HEK293 (cell line): ENCODE data around the gene DOK4.

Source experiments
- ATF2 ChIP-seq: fragments of 450-650 bp; formaldehyde crosslinking; IDR thresholded peaks from 2 replicates; pipeline ENCODE4 v1.5.1; 2016; ENCODE audit warnings: missing biosample characterization, missing genetic modification characterization, low read depth
- BCL11A ChIP-seq: fragments of 450-650 bp; formaldehyde crosslinking; IDR thresholded peaks from 2 replicates; pipeline ENCODE4 v1.5.1; 2016; ENCODE audit warnings: low read depth, missing biosample characterization, missing genetic modification characterization
- BCL11B ChIP-seq: fragments of 450-650 bp; formaldehyde crosslinking; IDR thresholded peaks from 2 replicates; pipeline ENCODE4 v1.5.1; 2016; ENCODE audit warnings: low read depth, missing biosample characterization, missing genetic modification characterization
- HOXC10 ChIP-seq: sonication (generic); formaldehyde crosslinking; IDR thresholded peaks from 2 replicates; pipeline ENCODE4 v1.8.1; 2023; ENCODE audit warnings: mild to moderate bottlenecking, missing genetic modification reagents
- MEIS1 ChIP-seq: sonication (generic); formaldehyde crosslinking; IDR thresholded peaks from 2 replicates; pipeline ENCODE4 v1.8.1; 2022; ENCODE audit warnings: missing genetic modification reagents, mild to moderate bottlenecking, borderline replicate concordance
- OSR2 ChIP-seq: fragments of 450-650 bp; formaldehyde crosslinking; IDR thresholded peaks from 2 replicates; pipeline ENCODE4 v1.5.1; 2016; ENCODE audit warnings: missing biosample characterization, missing genetic modification characterization
- SALL2 ChIP-seq: fragments of 450-650 bp; formaldehyde crosslinking; IDR thresholded peaks from 2 replicates; pipeline ENCODE4 v1.5.0; 2017; ENCODE audit warnings: missing biosample characterization, mild to moderate bottlenecking, missing genetic modification characterization, borderline replicate concordance
- SETDB1 ChIP-seq: IDR thresholded peaks from one replicate; pipeline ENCODE4 v1.6.1; 2017; ENCODE audit warnings: mild to moderate bottlenecking, low read length, moderate library complexity, mixed read lengths; ENCODE audit not compliant: insufficient read length
- SP2 ChIP-seq: fragments of 450-650 bp; formaldehyde crosslinking; IDR thresholded peaks from 2 replicates; pipeline ENCODE4 v1.5.1; 2016; ENCODE audit warnings: missing biosample characterization, missing genetic modification characterization
- TCF7L2 ChIP-seq: IDR thresholded peaks from 2 replicates; pipeline ENCODE4 v1.6.1; 2011; ENCODE audit warnings: low read depth, mild to moderate bottlenecking, inconsistent platforms, low read length, moderate library complexity, borderline replicate concordance
- WT1 ChIP-seq: fragments of 450-650 bp; formaldehyde crosslinking; IDR thresholded peaks from 2 replicates; pipeline ENCODE4 v1.5.1; 2016; ENCODE audit warnings: missing biosample characterization, missing genetic modification characterization
- ZBTB17 ChIP-seq: fragments of 450-650 bp; formaldehyde crosslinking; IDR thresholded peaks from 2 replicates; pipeline ENCODE4 v1.5.1; 2016; ENCODE audit warnings: missing biosample characterization, missing genetic modification characterization
- ZBTB48 ChIP-seq: fragments of 450-650 bp; formaldehyde crosslinking; IDR thresholded peaks from 2 replicates; pipeline ENCODE4 v1.5.1; 2016; ENCODE audit warnings: missing biosample characterization, missing genetic modification characterization
- ZBTB7A ChIP-seq: fragments of 450-650 bp; formaldehyde crosslinking; IDR thresholded peaks from 2 replicates; pipeline ENCODE4 v1.5.1; 2016; ENCODE audit warnings: low read depth, missing biosample characterization, missing genetic modification characterization
- ZFHX2 ChIP-seq: fragments of 450-650 bp; formaldehyde crosslinking; conservative IDR thresholded peaks from 2 replicates; pipeline ENCODE4 v1.5.1; 2016; ENCODE audit warnings: missing biosample characterization, missing genetic modification characterization
- ZFP3 ChIP-seq: fragments of 450-650 bp; formaldehyde crosslinking; IDR thresholded peaks from 2 replicates; pipeline ENCODE4 v1.5.1; 2016; ENCODE audit warnings: low read depth, missing biosample characterization, missing genetic modification characterization
- ZNF133 ChIP-seq: fragments of 450-650 bp; formaldehyde crosslinking; IDR thresholded peaks from 2 replicates; pipeline ENCODE4 v1.5.1; 2016; ENCODE audit warnings: missing biosample characterization, missing genetic modification characterization
- ZNF140 ChIP-seq: fragments of 450-650 bp; formaldehyde crosslinking; IDR thresholded peaks from 2 replicates; pipeline ENCODE4 v1.5.1; 2016; ENCODE audit warnings: missing biosample characterization, missing genetic modification characterization
- ZNF155 ChIP-seq: fragments of 450-650 bp; formaldehyde crosslinking; IDR thresholded peaks from 2 replicates; pipeline ENCODE4 v1.5.1; 2016; ENCODE audit warnings: missing biosample characterization, missing genetic modification characterization
- ZNF175 ChIP-seq: fragments of 450-650 bp; formaldehyde crosslinking; IDR thresholded peaks from 2 replicates; pipeline ENCODE4 v1.5.1; 2016; ENCODE audit warnings: missing biosample characterization, missing genetic modification characterization
- ZNF19 ChIP-seq: fragments of 450-650 bp; formaldehyde crosslinking; IDR thresholded peaks from 2 replicates; pipeline ENCODE4; 2016; ENCODE audit warnings: missing biosample characterization, missing genetic modification characterization, low read depth
- ZNF266 ChIP-seq: fragments of 450-650 bp; formaldehyde crosslinking; IDR thresholded peaks from 2 replicates; pipeline ENCODE4 v1.5.1; 2016; ENCODE audit warnings: missing biosample characterization, missing genetic modification characterization, low read depth
- ZNF324 ChIP-seq: fragments of 450-650 bp; formaldehyde crosslinking; IDR thresholded peaks from 2 replicates; pipeline ENCODE4 v1.5.1; 2016; ENCODE audit warnings: missing biosample characterization, missing genetic modification characterization
- ZNF335 ChIP-seq: fragments of 450-650 bp; formaldehyde crosslinking; conservative IDR thresholded peaks from 2 replicates; pipeline ENCODE4 v1.5.1; 2016; ENCODE audit warnings: missing biosample characterization, missing genetic modification characterization
- ZNF354C ChIP-seq: fragments of 450-650 bp; formaldehyde crosslinking; IDR thresholded peaks from 2 replicates; pipeline ENCODE4 v1.5.1; 2016; ENCODE audit warnings: missing biosample characterization, missing genetic modification characterization, low read depth, borderline replicate concordance
- ZNF37A ChIP-seq: fragments of 450-650 bp; IDR thresholded peaks from 2 replicates; pipeline ENCODE4 v1.5.1; 2018; ENCODE audit warnings: missing biosample characterization, missing genetic modification characterization
- ZNF391 ChIP-seq: fragments of 450-650 bp; formaldehyde crosslinking; IDR thresholded peaks from 2 replicates; pipeline ENCODE4 v1.5.1; 2016; ENCODE audit warnings: low read depth, missing biosample characterization, missing genetic modification characterization, borderline replicate concordance
- ZNF510 ChIP-seq: fragments of 450-650 bp; formaldehyde crosslinking; IDR thresholded peaks from 2 replicates; pipeline ENCODE4 v1.5.1; 2018; ENCODE audit warnings: mild to moderate bottlenecking, missing genetic modification characterization, missing biosample characterization; ENCODE audit not compliant: insufficient replicate concordance
- ZNF555 ChIP-seq: fragments of 450-650 bp; formaldehyde crosslinking; conservative IDR thresholded peaks from 2 replicates; pipeline ENCODE4 v1.5.1; 2017; ENCODE audit warnings: missing biosample characterization, mild to moderate bottlenecking, missing genetic modification characterization, inconsistent platforms
- ZNF623 ChIP-seq: fragments of 450-650 bp; formaldehyde crosslinking; IDR thresholded peaks from 2 replicates; pipeline ENCODE4 v1.5.1; 2016; ENCODE audit warnings: missing biosample characterization, missing genetic modification characterization
- ZNF626 ChIP-seq: fragments of 450-650 bp; sonication (Bioruptor Pico); formaldehyde crosslinking; IDR thresholded peaks from 2 replicates; pipeline ENCODE4 v1.5.1; 2018; ENCODE audit warnings: missing biosample characterization, missing genetic modification characterization, inconsistent platforms
- ZNF660 ChIP-seq: fragments of 450-650 bp; IDR thresholded peaks from 2 replicates; pipeline ENCODE4 v1.5.1; 2018; ENCODE audit warnings: missing biosample characterization, mild to moderate bottlenecking, missing genetic modification characterization
- ZNF664 ChIP-seq: fragments of 450-650 bp; formaldehyde crosslinking; IDR thresholded peaks from 2 replicates; pipeline ENCODE4 v1.5.1; 2016; ENCODE audit warnings: missing biosample characterization, missing genetic modification characterization
- ZNF707 ChIP-seq: fragments of 450-650 bp; formaldehyde crosslinking; IDR thresholded peaks from 2 replicates; pipeline ENCODE4 v1.5.1; 2016; ENCODE audit warnings: missing biosample characterization, missing genetic modification characterization
- ZNF76 ChIP-seq: fragments of 450-650 bp; formaldehyde crosslinking; IDR thresholded peaks from 2 replicates; pipeline ENCODE4; 2016; ENCODE audit warnings: low read depth, missing biosample characterization, missing genetic modification characterization, borderline replicate concordance
- ZNF777 ChIP-seq: fragments of 450-650 bp; formaldehyde crosslinking; IDR thresholded peaks from 2 replicates; pipeline ENCODE4 v1.5.1; 2017; ENCODE audit warnings: missing biosample characterization, missing genetic modification characterization, borderline replicate concordance
- ZNF791 ChIP-seq: fragments of 450-650 bp; formaldehyde crosslinking; IDR thresholded peaks from 2 replicates; pipeline ENCODE4 v1.5.1; 2016; ENCODE audit warnings: missing biosample characterization, missing genetic modification characterization
- ZSCAN4 ChIP-seq: fragments of 450-650 bp; formaldehyde crosslinking; IDR thresholded peaks from 2 replicates; pipeline ENCODE4 v1.5.1; 2017; ENCODE audit warnings: missing biosample characterization, missing genetic modification characterization
- TF ChIP-seq, protein P1 (sequence below): fragments of 450-650 bp; formaldehyde crosslinking; IDR thresholded peaks from 2 replicates; pipeline ENCODE4 v1.5.1; 2016; ENCODE audit warnings: missing biosample characterization, missing genetic modification characterization

Gene DOK4

DNA sequence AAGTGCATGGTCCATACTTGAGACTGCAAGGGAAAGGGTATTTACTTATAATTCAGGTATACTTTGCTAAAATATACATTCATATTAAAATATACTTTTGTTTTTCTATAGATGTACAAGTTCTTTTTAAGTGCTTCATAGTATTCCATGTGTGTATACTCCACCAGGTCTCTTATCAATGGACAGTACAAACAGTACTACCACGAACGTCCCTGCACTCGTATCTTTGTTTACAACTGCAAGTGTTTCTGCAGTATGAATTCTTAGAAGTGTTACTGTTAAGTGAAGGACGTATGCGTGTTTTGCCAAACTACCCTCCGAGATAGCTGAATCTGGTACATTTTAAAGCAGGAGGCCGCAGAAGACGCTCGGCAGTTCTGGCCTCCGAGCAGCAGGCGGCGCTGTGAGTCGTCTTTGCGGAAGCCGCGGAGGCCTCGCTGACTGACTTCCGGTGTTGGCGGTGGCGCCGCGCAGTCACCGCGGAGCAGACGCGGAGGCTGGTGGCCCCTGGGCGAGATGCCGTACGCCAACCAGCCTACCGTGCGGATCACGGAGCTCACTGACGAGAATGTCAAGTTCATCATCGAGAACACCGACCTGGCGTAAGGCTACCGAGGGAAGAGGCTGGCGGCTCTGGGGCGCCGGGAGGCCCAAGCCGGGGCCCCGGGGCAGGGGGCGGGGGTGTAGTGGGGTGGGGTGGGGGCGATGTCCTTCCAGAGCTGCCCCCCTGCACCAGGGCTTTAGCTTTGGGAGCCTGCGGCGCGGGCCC, 23.9 kb downstream of the DOK4 start, which contains the start of gene POLR2C (continued):
- TF ChIP-seq, protein P1, sequence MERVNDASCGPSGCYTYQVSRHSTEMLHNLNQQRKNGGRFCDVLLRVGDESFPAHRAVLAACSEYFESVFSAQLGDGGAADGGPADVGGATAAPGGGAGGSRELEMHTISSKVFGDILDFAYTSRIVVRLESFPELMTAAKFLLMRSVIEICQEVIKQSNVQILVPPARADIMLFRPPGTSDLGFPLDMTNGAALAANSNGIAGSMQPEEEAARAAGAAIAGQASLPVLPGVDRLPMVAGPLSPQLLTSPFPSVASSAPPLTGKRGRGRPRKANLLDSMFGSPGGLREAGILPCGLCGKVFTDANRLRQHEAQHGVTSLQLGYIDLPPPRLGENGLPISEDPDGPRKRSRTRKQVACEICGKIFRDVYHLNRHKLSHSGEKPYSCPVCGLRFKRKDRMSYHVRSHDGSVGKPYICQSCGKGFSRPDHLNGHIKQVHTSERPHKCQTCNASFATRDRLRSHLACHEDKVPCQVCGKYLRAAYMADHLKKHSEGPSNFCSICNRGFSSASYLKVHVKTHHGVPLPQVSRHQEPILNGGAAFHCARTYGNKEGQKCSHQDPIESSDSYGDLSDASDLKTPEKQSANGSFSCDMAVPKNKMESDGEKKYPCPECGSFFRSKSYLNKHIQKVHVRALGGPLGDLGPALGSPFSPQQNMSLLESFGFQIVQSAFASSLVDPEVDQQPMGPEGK, result peak; percentile 39
- no peak for TF ChIP-seq ZNF155 (tag by site-specific recombination)
- TF ChIP-seq ZNF777 (tag by site-specific recombination), result no peak
- TF ChIP-seq WT1 (tag by site-specific recombination), result no peak
- no peak for TF ChIP-seq BCL11B (tag by site-specific recombination)
- TF ChIP-seq ZNF19 (tag by site-specific recombination), result no peak
- no peak for TF ChIP-seq SETDB1
- TF ChIP-seq MEIS1 (CRISPR knock-in tag), result no peak
- TF ChIP-seq SALL2 (tag by site-specific recombination), result no peak
- TF ChIP-seq BCL11A (tag by site-specific recombination), result no peak
- TF ChIP-seq ZBTB7A (tag by site-specific recombination), result no peak
- no peak for TF ChIP-seq TCF7L2
- no peak for TF ChIP-seq ZFHX2 (tag by site-specific recombination)
- TF ChIP-seq ZNF140, result no peak
- TF ChIP-seq ZNF510 (tag by site-specific recombination), result no peak
- peak; percentile 29; the same call in 1 of the 2 replicates for TF ChIP-seq ZNF324 (tag by site-specific recombination)
- peak; percentile 73 for TF ChIP-seq SP2
- no peak for TF ChIP-seq ZNF707 (tag by site-specific recombination)
- no peak for TF ChIP-seq ZNF133
- no peak for TF ChIP-seq ZNF37A (tag by site-specific recombination)
- TF ChIP-seq ZFP3 (tag by site-specific recombination), result no peak
- TF ChIP-seq ZNF266, result no peak
- no peak for TF ChIP-seq ZNF791
- TF ChIP-seq ZNF335, result peak; percentile 72
- TF ChIP-seq ZNF354C (tag by site-specific recombination), result no peak
- no peak for TF ChIP-seq HOXC10 (CRISPR knock-in tag)
- no peak for TF ChIP-seq ZSCAN4 (tag by site-specific recombination)
- peak; percentile 51; the same call in 1 of the 2 replicates for TF ChIP-seq ZNF391
- no peak for TF ChIP-seq ZNF555
- no peak for TF ChIP-seq OSR2
- no peak for TF ChIP-seq ZNF664 (tag by site-specific recombination)
- peak; percentile 95 for TF ChIP-seq ZNF660 (tag by site-specific recombination)
- TF ChIP-seq ZNF626 (tag by site-specific recombination), result no peak
- no peak for TF ChIP-seq ATF2 (tag by site-specific recombination)
- peak; percentile 60; the same call in 1 of the 2 replicates for TF ChIP-seq ZNF76 (tag by site-specific recombination)
- TF ChIP-seq ZBTB17 (tag by site-specific recombination), result peak; percentile 56
- TF ChIP-seq ZBTB48, result peak; percentile 49; the same call in 1 of the 2 replicates
- TF ChIP-seq ZNF623 (tag by site-specific recombination), result 0 out of 2 replicates have a peak, but pooled peaks have one; percentile 19
- TF ChIP-seq ZNF175 (tag by site-specific recombination), result no peak
